Measurements from ENCODE around the gene SPEM2. TPM values are rescaled to one million over a fixed set of nuclear protein-coding genes. Genes with fewer than 3 reads are reported as not detected.

Gene SPEM2
- total RNA-seq, 5 donors from 2014 or later (not counting 1 experiment from before 2014, with no cell fraction given), result not detected

DNA sequence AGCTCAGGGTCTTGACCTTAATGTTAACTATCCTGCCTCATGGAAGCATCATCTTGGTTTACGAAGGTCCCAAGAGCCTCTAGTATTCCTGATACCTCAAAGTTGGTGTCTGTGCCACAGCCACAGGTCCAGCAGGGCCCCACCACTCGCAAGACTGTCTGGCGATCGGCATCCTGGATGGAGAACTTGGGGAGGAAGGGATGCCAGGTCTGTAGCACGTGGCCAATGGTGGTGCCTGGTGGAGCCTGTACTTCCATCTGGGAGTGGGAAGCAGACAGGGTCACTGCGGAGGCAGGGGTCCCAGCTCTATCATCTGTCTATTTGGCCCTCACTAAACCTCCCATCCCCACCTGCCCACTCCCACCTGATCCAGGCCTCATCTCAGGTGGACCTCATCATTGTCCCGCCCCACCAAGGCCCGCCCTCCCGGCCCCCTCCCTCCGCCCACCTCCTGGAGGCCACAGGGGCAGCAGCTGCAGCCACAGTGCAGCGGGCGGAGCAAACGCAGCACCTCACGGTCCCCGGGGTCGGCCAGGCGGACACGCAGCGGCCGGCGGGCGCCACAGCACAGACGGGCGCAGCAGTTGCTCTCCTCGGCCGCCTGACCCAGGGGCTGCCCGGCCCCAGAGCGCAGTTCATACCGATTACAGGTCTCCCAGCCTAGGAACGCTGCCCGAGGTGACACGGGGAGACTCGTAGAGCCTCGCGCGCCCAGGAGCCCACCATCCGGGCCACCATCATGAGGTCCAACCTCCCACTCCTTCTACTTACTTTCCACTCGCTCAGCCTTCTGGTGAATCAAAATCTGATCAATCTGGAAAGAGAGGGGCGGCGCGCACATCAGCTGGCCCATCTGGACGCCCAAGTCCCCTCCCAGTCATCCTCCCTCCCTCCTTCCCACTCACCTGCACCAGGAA lies 32.5 kb upstream of the SPEM2 start:
- Mint-ChIP-seq H3K36me3 (peaks cover 19% of the 10 kb centered on the region), H3K9me3 (no peaks in the 10 kb centered on the region), H3K4me1 (peaks cover 32 to 43% (median 41%) of the 10 kb centered on the region in 3 donors), H3K27me3 (no peaks in the 10 kb centered on the region), H3K27ac (peak overlapping the region; percentile 74 to 76), H3K4me3 (peak overlapping the region; percentile 91 to 96 (median 93))
- no peak for DNase-seq
- Histone ChIP-seq H3K27me3 (replicated peaks in 1 of 2; ENCODE audit: control insufficient read depth in 2 of 2, extremely low read depth in 1 of 2, insufficient read depth in 2 of 2, low read length in 1 of 2) (no peaks in the 10 kb centered on the region), H3K9me3 (no peaks in the 10 kb centered on the region), H3K36me3 (ENCODE audit: control insufficient read depth in 2 of 2, extremely low read depth in 1 of 2, insufficient read depth in 1 of 2, low read length in 1 of 2) (peaks cover 17 to 44% of the 10 kb centered on the region in 2 donors), H3K4me1 (ENCODE audit: control insufficient read depth in 1 of 2, extremely low read depth in 1 of 2, insufficient read depth in 2 of 2, low read length in 2 of 2) (peaks cover 10 to 57% of the 10 kb centered on the region in 2 experiments), H3K4me3 (ENCODE audit: control insufficient read depth in 1 of 2, extremely low read depth in 1 of 2, low read length in 1 of 2) (peak overlapping the region; percentile 80 to 97), H3K27ac (ENCODE audit: low read length) (peak overlapping the region; percentile 66)
- ChIA-PET POLR2A (interaction anchor here in 1 of 2 donors (0.6 kb wide), 1 partner anchor 669 kb away, joined by 5 read pairs; no protein-coding TSS in a partner anchor), CTCF (no interaction called here)
- ATAC-seq (replicated peaks in 1 of 4), result no peak
- WGBS (ENCODE audit: insufficient coverage), result 91% methylated on average over 30 of the region's 42 CpGs

DNA sequence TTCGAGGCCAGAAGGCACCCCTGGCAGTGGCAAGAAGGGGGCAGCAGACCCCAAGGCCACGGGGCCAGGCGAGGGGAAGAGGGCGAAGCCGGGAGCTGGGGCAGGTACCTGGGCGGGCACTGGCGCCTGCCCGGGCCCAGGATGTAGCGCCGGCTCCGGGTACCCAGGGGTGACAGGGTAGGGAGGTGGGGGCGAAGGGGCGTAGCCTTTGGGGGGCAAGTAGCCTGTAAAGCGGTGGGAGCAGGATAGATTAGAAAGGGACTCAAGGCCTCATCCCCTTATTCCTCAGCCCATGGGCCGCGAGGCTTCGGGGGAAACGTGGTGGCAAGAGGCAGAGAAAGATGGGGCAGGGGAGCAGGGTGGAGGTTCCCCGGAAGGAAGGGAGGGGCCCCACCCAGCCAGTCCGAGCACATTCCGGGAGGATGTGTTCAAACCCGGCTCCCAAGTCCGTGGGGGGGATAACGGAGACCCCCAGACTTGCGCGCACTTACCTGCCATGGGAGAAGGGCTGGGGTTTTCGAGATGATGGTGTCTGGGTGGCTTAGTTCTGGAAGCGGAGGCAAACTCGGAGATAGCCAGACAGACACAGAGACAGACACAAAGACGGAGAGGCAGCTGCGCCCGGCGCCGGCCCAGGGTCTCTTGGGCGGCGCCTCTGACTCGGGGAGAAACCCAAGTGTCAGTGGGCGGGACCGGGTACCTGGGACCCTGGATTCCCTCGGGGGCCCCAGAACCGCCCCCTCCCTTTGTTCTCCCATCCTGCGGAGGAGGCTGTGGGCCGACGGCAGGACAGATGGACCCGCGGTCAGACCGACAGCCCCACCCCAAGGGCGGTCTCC lies 31.6 kb upstream of the SPEM2 start:
- H3K4me1 ChIP-seq (ENCODE audit: control insufficient read depth in 1 of 2, extremely low read depth in 1 of 2, insufficient read depth in 2 of 2, low read length in 2 of 2), result peaks cover 10 to 57% of the 10 kb centered on the region in 2 experiments
- 1% methylated on average over 40 of the region's 48 CpGs for WGBS (ENCODE audit: insufficient coverage)
- Mint-ChIP-seq H3K27ac (peak overlapping the region; percentile 89 to 90), H3K4me1 (peaks cover 32 to 43% (median 41%) of the 10 kb centered on the region in 3 donors), H3K9me3 (no peaks in the 10 kb centered on the region), H3K36me3 (peaks cover 19% of the 10 kb centered on the region), H3K4me3 (peak overlapping the region; percentile 91 to 96 (median 93)), H3K27me3 (no peaks in the 10 kb centered on the region)
- no peaks in the 10 kb centered on the region for H3K9me3 ChIP-seq
- no peaks in the 10 kb centered on the region for H3K27me3 ChIP-seq (replicated peaks in 1 of 2; ENCODE audit: control insufficient read depth in 2 of 2, extremely low read depth in 1 of 2, insufficient read depth in 2 of 2, low read length in 1 of 2)
- POLR2A ChIA-PET, result interaction anchor here in 1 of 2 donors (0.6 to 1.0 kb wide), 2 partner anchors 10 to 668 kb away, joined by 5 read pairs; partner anchors contain the start of gene TMEM256
- DNase-seq (peak in 27 of 35 experiments; percentile 31 to 83 (median 60)), ATAC-seq (replicated peaks in 1 of 4) (peak; percentile 62 to 76 (median 63))
- peak overlapping the region; percentile 66 for H3K27ac ChIP-seq (ENCODE audit: low read length)
- CTCF ChIA-PET, result interaction anchor here in 1 of 2 donors (0.6 kb wide), 2 partner anchors 10 to 1525 kb away, joined by 3 read pairs; partner anchors contain the start of gene TMEM256
- peaks cover 16 to 39% of the 10 kb centered on the region in 2 donors for H3K36me3 ChIP-seq (ENCODE audit: control insufficient read depth in 2 of 2, extremely low read depth in 1 of 2, insufficient read depth in 1 of 2, low read length in 1 of 2)
- peak overlapping the region; percentile 80 to 97 for H3K4me3 ChIP-seq (ENCODE audit: control insufficient read depth in 1 of 2, extremely low read depth in 1 of 2, low read length in 1 of 2)

DNA sequence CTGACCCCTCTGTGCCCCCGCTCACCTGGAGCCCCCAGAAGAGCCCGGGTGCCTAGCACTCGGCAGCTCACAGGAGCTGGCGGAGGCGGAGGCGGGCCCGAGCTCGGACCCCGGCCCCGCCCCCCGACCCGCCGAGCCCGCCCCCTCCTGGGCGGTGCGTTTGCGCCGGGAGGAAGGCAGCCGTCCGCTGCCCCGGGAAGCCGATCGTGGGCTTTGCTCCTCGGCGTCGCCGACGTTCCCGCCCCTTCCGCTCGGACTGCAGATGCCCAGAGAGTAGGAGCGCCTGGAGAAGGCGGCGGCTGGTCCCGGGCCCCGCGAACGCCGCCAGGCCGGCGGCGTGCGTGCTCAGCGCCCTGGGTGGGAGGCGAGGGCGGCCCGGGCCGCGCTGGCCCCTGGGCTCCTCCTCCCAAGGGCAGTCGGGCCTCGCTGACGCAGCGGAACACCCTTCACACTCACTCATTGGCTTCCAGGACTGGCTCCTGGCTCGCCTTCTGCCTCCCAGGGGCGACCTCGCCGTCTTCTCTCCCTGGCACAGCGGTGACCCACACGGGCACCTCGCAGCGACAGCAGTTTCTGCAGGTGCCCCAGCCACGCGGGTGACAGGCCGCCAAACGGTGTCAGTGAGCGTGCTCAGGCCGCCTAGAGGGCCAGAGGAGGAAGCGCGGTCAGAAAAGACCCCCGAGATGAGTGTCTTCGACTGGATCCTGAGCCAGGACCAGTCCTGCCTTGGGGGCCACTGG lies 30.8 kb upstream of the SPEM2 start, which contains the start of gene PLSCR3:
Gene PLSCR3 (minus strand): TSS at position 74 of the 740 bp plus-strand sequence. CDS start 415 bp downstream, outside the sequence.
- H3K9me3 ChIP-seq, result no peaks in the 10 kb centered on the region
- H3K36me3 ChIP-seq (ENCODE audit: control insufficient read depth in 2 of 2, extremely low read depth in 1 of 2, insufficient read depth in 1 of 2, low read length in 1 of 2), result peaks cover 13 to 31% of the 10 kb centered on the region in 2 donors
- ChIA-PET POLR2A (interaction anchor here in 1 of 2 donors (1.0 kb wide), 1 partner anchor 9 kb away, joined by 5 read pairs; the partner anchor contains the start of gene TMEM256), CTCF (interaction anchor here in 1 of 2 donors (0.6 kb wide), 2 partner anchors 9 to 1525 kb away, joined by 3 read pairs; partner anchors contain the start of gene TMEM256)
- WGBS (ENCODE audit: insufficient coverage), result under 1% methylated on average over 71 of the region's 71 CpGs
- H3K27me3 ChIP-seq (replicated peaks in 1 of 2; ENCODE audit: control insufficient read depth in 2 of 2, extremely low read depth in 1 of 2, insufficient read depth in 2 of 2, low read length in 1 of 2), result no peaks in the 10 kb centered on the region
- H3K27ac Mint-ChIP-seq, result peak within 1 kb of the TSS; percentile 90 to 92
- H3K27me3 Mint-ChIP-seq, result no peaks in the 10 kb centered on the region
- DNase-seq (peak; percentile 40 to 87 (median 75)), ATAC-seq (replicated peaks in 1 of 4) (peak; percentile 86 to 93 (median 90))
- H3K4me3 Mint-ChIP-seq, result peak within 1 kb of the TSS; percentile 91 to 96 (median 93)
- peaks cover 10 to 50% of the 10 kb centered on the region in 2 experiments for H3K4me1 ChIP-seq (ENCODE audit: control insufficient read depth in 1 of 2, extremely low read depth in 1 of 2, insufficient read depth in 2 of 2, low read length in 2 of 2)
- peaks cover 32 to 41% (median 39%) of the 10 kb centered on the region in 3 donors for H3K4me1 Mint-ChIP-seq
- H3K4me3 ChIP-seq (ENCODE audit: control insufficient read depth in 1 of 2, extremely low read depth in 1 of 2, low read length in 1 of 2), result peak within 1 kb of the TSS; percentile 80 to 97
- H3K27ac ChIP-seq (ENCODE audit: low read length), result peak within 1 kb of the TSS; percentile 66
- no peaks in the 10 kb centered on the region for H3K9me3 Mint-ChIP-seq
- peaks cover 14% of the 10 kb centered on the region for H3K36me3 Mint-ChIP-seq

DNA sequence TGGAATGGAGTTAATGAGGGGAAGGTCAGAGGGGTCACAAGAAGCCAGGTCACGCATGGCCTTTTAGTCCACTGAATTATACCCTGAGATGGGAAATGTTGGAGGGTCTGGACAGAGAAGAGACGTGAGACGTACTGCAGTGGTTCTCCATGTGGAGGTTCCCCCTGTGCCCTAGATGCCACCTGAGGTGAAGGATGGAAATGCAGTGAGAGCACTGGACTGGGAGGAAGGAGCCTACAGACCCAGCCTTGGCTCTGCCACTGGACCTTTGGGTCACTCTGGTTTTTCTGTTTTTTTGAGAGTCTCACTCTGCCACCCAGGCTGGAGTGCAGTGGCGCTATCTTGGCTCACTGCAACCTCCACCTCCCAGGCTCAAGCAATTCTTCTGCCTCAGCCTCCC lies 29.3 kb upstream of the SPEM2 start:
- ATAC-seq (replicated peaks in 1 of 4) (no peak), DNase-seq (no peak)
- H3K4me3 Mint-ChIP-seq, result peak overlapping the region in 1 of 3 donors; percentile 28
- peaks cover 9% of the 10 kb centered on the region for H3K36me3 Mint-ChIP-seq
- Histone ChIP-seq H3K4me1 (ENCODE audit: control insufficient read depth in 1 of 2, extremely low read depth in 1 of 2, insufficient read depth in 2 of 2, low read length in 2 of 2) (peaks cover 8 to 35% of the 10 kb centered on the region in 2 experiments), H3K9me3 (no peaks in the 10 kb centered on the region), H3K27ac (ENCODE audit: low read length) (no peak overlapping the region), H3K36me3 (ENCODE audit: control insufficient read depth in 2 of 2, extremely low read depth in 1 of 2, insufficient read depth in 1 of 2, low read length in 1 of 2) (peaks cover 0 to 15% of the 10 kb centered on the region in 2 donors), H3K4me3 (ENCODE audit: control insufficient read depth in 1 of 2, extremely low read depth in 1 of 2, low read length in 1 of 2) (no peak overlapping the region), H3K27me3 (replicated peaks in 1 of 2; ENCODE audit: control insufficient read depth in 2 of 2, extremely low read depth in 1 of 2, insufficient read depth in 2 of 2, low read length in 1 of 2) (no peaks in the 10 kb centered on the region)
- ChIA-PET CTCF (no interaction called here), POLR2A (no interaction called here)
- no peaks in the 10 kb centered on the region for H3K27me3 Mint-ChIP-seq
- 94% methylated on average over 3 of the region's 4 CpGs for WGBS (ENCODE audit: insufficient coverage)
- no peaks in the 10 kb centered on the region for H3K9me3 Mint-ChIP-seq
- H3K4me1 Mint-ChIP-seq, result peaks cover 27 to 30% (median 29%) of the 10 kb centered on the region in 3 donors
- H3K27ac Mint-ChIP-seq, result peak overlapping the region in 1 of 2 donors; percentile 48

DNA sequence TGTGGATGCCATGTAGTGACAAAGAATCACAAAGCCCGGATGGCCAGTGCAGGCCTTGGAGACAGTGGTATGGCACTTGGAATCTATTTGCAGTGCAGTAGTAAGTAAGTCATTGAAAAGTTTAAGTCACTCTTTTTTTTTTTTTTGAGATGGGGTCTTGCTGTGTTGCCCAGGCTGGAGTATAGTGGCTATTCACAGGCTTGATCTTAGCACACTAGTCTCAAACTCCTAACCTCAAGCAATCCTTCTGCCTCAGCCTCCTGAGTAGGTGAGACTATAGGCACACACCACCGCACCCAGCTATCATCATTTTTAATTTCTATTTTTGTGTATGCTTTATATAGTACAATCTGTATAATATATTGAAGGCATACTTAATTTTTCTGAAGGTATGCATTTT lies 26.8 kb upstream of the SPEM2 start:
- Mint-ChIP-seq H3K27me3 (no peaks in the 10 kb centered on the region), H3K4me3 (no peak overlapping the region), H3K9me3 (no peaks in the 10 kb centered on the region), H3K4me1 (peaks cover 17 to 18% (median 18%) of the 10 kb centered on the region in 3 donors), H3K36me3 (peaks cover 3% of the 10 kb centered on the region), H3K27ac (no peak overlapping the region)
- no peaks in the 10 kb centered on the region for H3K9me3 ChIP-seq
- no peaks in the 10 kb centered on the region for H3K36me3 ChIP-seq (ENCODE audit: control insufficient read depth in 2 of 2, extremely low read depth in 1 of 2, insufficient read depth in 1 of 2, low read length in 1 of 2)
- peaks cover 2 to 19% of the 10 kb centered on the region in 2 experiments for H3K4me1 ChIP-seq (ENCODE audit: control insufficient read depth in 1 of 2, extremely low read depth in 1 of 2, insufficient read depth in 2 of 2, low read length in 2 of 2)
- WGBS (ENCODE audit: insufficient coverage), result no CpG with 5 or more reads among the region's 2 CpGs
- no peak overlapping the region for H3K27ac ChIP-seq (ENCODE audit: low read length)
- no peak overlapping the region for H3K4me3 ChIP-seq (ENCODE audit: control insufficient read depth in 1 of 2, extremely low read depth in 1 of 2, low read length in 1 of 2)
- POLR2A ChIA-PET, result interaction anchor here (0.7 kb wide), 2 partner anchors 14 to 24 kb away, joined by 4 read pairs; no protein-coding TSS in a partner anchor
- ATAC-seq (replicated peaks in 1 of 4) (no peak), DNase-seq (no peak)
- H3K27me3 ChIP-seq (replicated peaks in 1 of 2; ENCODE audit: control insufficient read depth in 2 of 2, extremely low read depth in 1 of 2, insufficient read depth in 2 of 2, low read length in 1 of 2), result no peaks in the 10 kb centered on the region
- CTCF ChIA-PET, result interaction anchor here (0.6 to 1.1 kb wide), 3 partner anchors 14 to 762 kb away, joined by 3 to 4 read pairs (median 3); no protein-coding TSS in a partner anchor
